WTC11 (cell line): ENCODE data around the gene UVRAG. TPM values are rescaled to one million over a fixed set of nuclear protein-coding genes. Genes with fewer than 3 reads are reported as not detected.

Source experiments
- ATAC-seq: fragments of 200-7000 bp; cut with Tn5 transposase; 2 replicates; pipeline ENCODE4 v1.10.0; 2021; ENCODE audit warnings: mild to moderate bottlenecking, moderate library complexity
- Bru-seq: library from RNA; stranded (reverse); fragments of 400-500 nt; gene quantifications from one replicate; lab custom pipeline; 2021; lab: Mats Ljungman, UMichigan
- CTCF ChIA-PET: fragments of 300-600 bp; sonication (Branson Sonifier 250); formaldehyde crosslinking; loops from one replicate; lab custom pipeline; 2021; ENCODE audit warnings: antibody characterized with exemption; lab: Charles Lee
- POLR2A ChIA-PET: fragments of 350-600 bp; sonication (Branson Sonifier 250); formaldehyde crosslinking; loops from one replicate; lab custom pipeline; 2021; ENCODE audit warnings: antibody characterized with exemption; lab: Charles Lee
- DNase-seq: peaks from one replicate; pipeline ENCODE4 v3.0.0; 2021; ENCODE audit warnings: low spot score
- H3K27ac Mint-ChIP-seq: 2 replicates; pipeline ENCODE4 v1.8.0; 2021; ENCODE audit warnings: mixed read lengths
- H3K27me3 Mint-ChIP-seq: 2 replicates; pipeline ENCODE4 v1.8.0; 2021; ENCODE audit warnings: low read depth, mild to moderate bottlenecking, moderate library complexity, mixed read lengths
- H3K36me3 Mint-ChIP-seq: 2 replicates; pipeline ENCODE4 v1.8.0; 2021; ENCODE audit warnings: mixed read lengths
- H3K4me1 Mint-ChIP-seq: 2 replicates; pipeline ENCODE4 v1.8.0; 2022; ENCODE audit warnings: mixed read lengths
- H3K4me3 Mint-ChIP-seq: 2 replicates; pipeline ENCODE4 v1.8.0; 2021; ENCODE audit warnings: mild to moderate bottlenecking, moderate library complexity, mixed read lengths
- H3K9me3 Mint-ChIP-seq: 2 replicates; pipeline ENCODE4 v1.8.0; 2021; ENCODE audit warnings: mixed read lengths
- CBFB ChIP-seq: sonication (generic); formaldehyde crosslinking; IDR thresholded peaks from 2 replicates; pipeline ENCODE4 v1.8.1; 2022; ENCODE audit warnings: mild to moderate bottlenecking, low read depth, missing genetic modification reagents
- FOXK1 ChIP-seq: sonication (generic); formaldehyde crosslinking; IDR thresholded peaks from 2 replicates; pipeline ENCODE4 v1.8.0; 2022; ENCODE audit warnings: mild to moderate bottlenecking, moderate library complexity, missing genetic modification reagents
- GRHL2 ChIP-seq: fragments of 250-450 bp; sonication (Bioruptor Pico); IDR thresholded peaks from 2 replicates; pipeline ENCODE4 v1.8.0; 2022; ENCODE audit warnings: mild to moderate bottlenecking, moderate library complexity; ENCODE audit not compliant: insufficient replicate concordance, severe bottlenecking
- IRF2 ChIP-seq: sonication (generic); formaldehyde crosslinking; IDR thresholded peaks from 2 replicates; pipeline ENCODE4 v1.8.0; 2022; ENCODE audit warnings: low read depth, missing genetic modification reagents, borderline replicate concordance
- JUN ChIP-seq: sonication (generic); formaldehyde crosslinking; IDR thresholded peaks from 2 replicates; pipeline ENCODE4 v1.8.0; 2023; ENCODE audit warnings: mild to moderate bottlenecking, missing genetic modification reagents
- KAT7 ChIP-seq: sonication (generic); formaldehyde crosslinking; IDR thresholded peaks from 2 replicates; pipeline ENCODE4 v1.8.1; 2023; ENCODE audit warnings: missing genetic modification reagents, mild to moderate bottlenecking, borderline replicate concordance
- NFATC4 ChIP-seq: fragments of 250-450 bp; sonication (Bioruptor Pico); IDR thresholded peaks from 2 replicates; pipeline ENCODE4 v1.9.0; 2021; ENCODE audit warnings: mild to moderate bottlenecking
- NFYB ChIP-seq: sonication (generic); formaldehyde crosslinking; conservative IDR thresholded peaks from 2 replicates; pipeline ENCODE4 v1.8.0; 2022; ENCODE audit warnings: low read depth, missing genetic modification reagents
- NR3C1 ChIP-seq: sonication (generic); formaldehyde crosslinking; conservative IDR thresholded peaks from 2 replicates; pipeline ENCODE4 v1.8.1; 2023; ENCODE audit warnings: low read depth, mild to moderate bottlenecking, missing genetic modification reagents
- RORB ChIP-seq: fragments of 250-450 bp; sonication (Bioruptor Pico); IDR thresholded peaks from 2 replicates; pipeline ENCODE4 v1.9.0; 2021; ENCODE audit warnings: mild to moderate bottlenecking
- SMAD4 ChIP-seq: sonication (generic); formaldehyde crosslinking; IDR thresholded peaks from 2 replicates; pipeline ENCODE4 v1.8.0; 2022; ENCODE audit warnings: mild to moderate bottlenecking, missing genetic modification reagents
- SP1 ChIP-seq: sonication (generic); formaldehyde crosslinking; conservative IDR thresholded peaks from 2 replicates; pipeline ENCODE4 v1.8.1; 2022; ENCODE audit warnings: missing genetic modification reagents
- TCF7 ChIP-seq: sonication (generic); formaldehyde crosslinking; IDR thresholded peaks from 2 replicates; pipeline ENCODE4 v1.8.0; 2022; ENCODE audit warnings: mild to moderate bottlenecking, low read depth, missing genetic modification reagents, moderate library complexity
- TP53 ChIP-seq: sonication (generic); formaldehyde crosslinking; IDR thresholded peaks from 2 replicates; pipeline ENCODE4 v1.8.1; 2023; ENCODE audit warnings: mild to moderate bottlenecking, missing genetic modification reagents
- ZNF396 ChIP-seq: fragments of 250-450 bp; sonication (Bioruptor Pico); IDR thresholded peaks from 2 replicates; pipeline ENCODE4 v1.8.0; 2021; ENCODE audit warnings: mild to moderate bottlenecking, moderate library complexity, borderline replicate concordance
- long read RNA-seq, 3 experiments: library from RNA in 1 of 3; library from capped mRNA in 1 of 3; library from polyadenylated mRNA in 1 of 3; unstranded in 2 of 3; stranded (forward) in 1 of 3; transcript quantifications; one replicate each; pipeline ENCODE4 v2.0.0, GENCODE V29; 2021
- total RNA-seq: library from RNA; stranded (reverse); gene quantifications from 3 replicates; pipeline ENCODE4 v1.2.3, GENCODE V29; 2021
- TF ChIP-seq, protein P1 (sequence below): sonication (generic); formaldehyde crosslinking; IDR thresholded peaks from 2 replicates; pipeline ENCODE4 v1.8.0; 2022; ENCODE audit warnings: mild to moderate bottlenecking, missing genetic modification reagents
- TF ChIP-seq, protein P2 (sequence below): sonication (generic); formaldehyde crosslinking; IDR thresholded peaks from 2 replicates; pipeline ENCODE4 v1.8.1; 2023; ENCODE audit warnings: mild to moderate bottlenecking, missing genetic modification reagents, moderate library complexity
- TF ChIP-seq, protein P3 (sequence below): sonication (generic); formaldehyde crosslinking; IDR thresholded peaks from 2 replicates; pipeline ENCODE4 v1.8.1; 2023; ENCODE audit warnings: mild to moderate bottlenecking, missing genetic modification reagents, moderate library complexity
- TF ChIP-seq, protein P4 (sequence below): sonication (generic); formaldehyde crosslinking; IDR thresholded peaks from 2 replicates; pipeline ENCODE4 v1.8.0; 2023; ENCODE audit warnings: missing genetic modification reagents
- TF ChIP-seq, protein P5 (sequence below): sonication (generic); formaldehyde crosslinking; IDR thresholded peaks from 2 replicates; pipeline ENCODE4 v1.8.0; 2022; ENCODE audit warnings: mild to moderate bottlenecking, missing genetic modification reagents
- TF ChIP-seq, protein P6 (sequence below): sonication (generic); formaldehyde crosslinking; IDR thresholded peaks from 2 replicates; pipeline ENCODE4 v1.8.0; 2022; ENCODE audit warnings: mild to moderate bottlenecking, missing genetic modification reagents
- TF ChIP-seq, protein P7 (sequence below): sonication (generic); formaldehyde crosslinking; IDR thresholded peaks from 2 replicates; pipeline ENCODE4 v1.8.0; 2023; ENCODE audit warnings: mild to moderate bottlenecking, missing genetic modification reagents

UVRAG gene
- 10.9 to 14.5 TPM (median 12.3 TPM) in 3 replicates for total RNA-seq
- percentile 72 among the genes with signal in this experiment for Bru-seq, nascent RNA
- long read RNA-seq, experiment 1, full-length matches to known transcripts, result 62 of 88 reads
- long read RNA-seq, experiment 1, partial matches to known transcripts, result 9 of 88 reads
- long read RNA-seq, experiment 1, other reads (novel, unspliced or antisense), result 17 of 88 reads
- long read RNA-seq, experiment 2, full-length matches to known transcripts, result 4 of 17 reads
- long read RNA-seq, experiment 2, partial matches to known transcripts, result 2 of 17 reads
- long read RNA-seq, experiment 2, other reads (novel, unspliced or antisense), result 11 of 17 reads
- long read RNA-seq, experiment 3, partial matches to known transcripts, result 0 of 2 reads
- long read RNA-seq, experiment 3, other reads (novel, unspliced or antisense), result 0 of 2 reads

DNA sequence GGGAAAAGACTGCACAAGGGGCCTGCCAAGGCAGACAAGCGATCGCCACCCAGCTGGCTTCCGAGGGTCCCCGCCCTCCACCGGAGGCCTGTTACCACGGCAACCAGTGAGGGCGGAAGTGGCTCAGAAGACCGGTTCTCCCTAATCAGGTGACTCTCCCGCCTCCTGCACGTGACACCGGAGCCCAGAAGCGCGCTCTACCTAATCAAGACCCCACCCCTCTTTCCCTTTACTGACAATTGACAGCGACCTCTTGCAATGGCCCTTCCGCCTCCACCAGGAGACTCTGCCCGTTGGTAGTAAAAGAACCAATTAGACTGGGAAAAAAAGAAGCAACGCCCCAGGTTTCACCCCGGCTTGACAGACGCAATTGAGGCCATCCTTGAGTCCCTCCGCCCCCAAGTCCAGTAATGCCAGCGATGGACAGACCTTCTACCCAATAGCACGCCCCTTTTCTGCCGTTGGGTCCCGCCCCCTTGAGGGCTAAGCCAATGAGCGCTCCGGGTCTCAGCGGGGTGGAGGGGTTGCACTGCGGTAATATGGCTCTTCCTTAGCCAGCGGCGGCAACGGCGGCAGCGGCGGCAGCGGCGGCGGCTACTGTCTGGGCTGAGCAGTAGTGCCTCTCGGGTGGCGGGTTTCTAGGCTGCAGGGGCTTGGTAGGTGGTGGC, at the start of gene UVRAG:
UVRAG (plus strand) TSS at position 534 of the 668 bp plus-strand sequence. CDS start 198 bp downstream, outside the sequence.
- peaks cover 19% of the 10 kb centered on the region for H3K4me1 Mint-ChIP-seq
- CTCF ChIA-PET, result interaction anchor here (0.8 to 3.6 kb wide), 10 partner anchors 12 to 393 kb away, joined by 3 to 16 read pairs (median 4); no protein-coding TSS in a partner anchor
- TF ChIP-seq SP1 (CRISPR knock-in tag) (peak; percentile 65; the same call in 1 of the 2 replicates), IRF2 (no peak), NFYB (peak; percentile 97), JUN (CRISPR knock-in tag) (no peak), FOXK1 (peak; percentile 13; the same call in 1 of the 2 replicates), TCF7 (0 out of 2 replicates have a peak, but pooled peaks have one; percentile 11)
- TF ChIP-seq, protein P1, sequence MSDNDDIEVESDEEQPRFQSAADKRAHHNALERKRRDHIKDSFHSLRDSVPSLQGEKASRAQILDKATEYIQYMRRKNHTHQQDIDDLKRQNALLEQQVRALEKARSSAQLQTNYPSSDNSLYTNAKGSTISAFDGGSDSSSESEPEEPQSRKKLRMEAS (CRISPR knock-in tag), result peak; percentile 65; the same call in 1 of the 2 replicates
- TF ChIP-seq, protein P2, sequence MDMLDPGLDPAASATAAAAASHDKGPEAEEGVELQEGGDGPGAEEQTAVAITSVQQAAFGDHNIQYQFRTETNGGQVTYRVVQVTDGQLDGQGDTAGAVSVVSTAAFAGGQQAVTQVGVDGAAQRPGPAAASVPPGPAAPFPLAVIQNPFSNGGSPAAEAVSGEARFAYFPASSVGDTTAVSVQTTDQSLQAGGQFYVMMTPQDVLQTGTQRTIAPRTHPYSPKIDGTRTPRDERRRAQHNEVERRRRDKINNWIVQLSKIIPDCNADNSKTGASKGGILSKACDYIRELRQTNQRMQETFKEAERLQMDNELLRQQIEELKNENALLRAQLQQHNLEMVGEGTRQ, result peak; percentile 99
- TF ChIP-seq, protein P3, sequence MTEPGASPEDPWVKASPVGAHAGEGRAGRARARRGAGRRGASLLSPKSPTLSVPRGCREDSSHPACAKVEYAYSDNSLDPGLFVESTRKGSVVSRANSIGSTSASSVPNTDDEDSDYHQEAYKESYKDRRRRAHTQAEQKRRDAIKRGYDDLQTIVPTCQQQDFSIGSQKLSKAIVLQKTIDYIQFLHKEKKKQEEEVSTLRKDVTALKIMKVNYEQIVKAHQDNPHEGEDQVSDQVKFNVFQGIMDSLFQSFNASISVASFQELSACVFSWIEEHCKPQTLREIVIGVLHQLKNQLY, result no peak
- TF ChIP-seq, protein P4, sequence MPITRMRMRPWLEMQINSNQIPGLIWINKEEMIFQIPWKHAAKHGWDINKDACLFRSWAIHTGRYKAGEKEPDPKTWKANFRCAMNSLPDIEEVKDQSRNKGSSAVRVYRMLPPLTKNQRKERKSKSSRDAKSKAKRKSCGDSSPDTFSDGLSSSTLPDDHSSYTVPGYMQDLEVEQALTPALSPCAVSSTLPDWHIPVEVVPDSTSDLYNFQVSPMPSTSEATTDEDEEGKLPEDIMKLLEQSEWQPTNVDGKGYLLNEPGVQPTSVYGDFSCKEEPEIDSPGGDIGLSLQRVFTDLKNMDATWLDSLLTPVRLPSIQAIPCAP, result 0 out of 2 replicates have a peak, but pooled peaks have one; percentile 37
- TF ChIP-seq, protein P5, sequence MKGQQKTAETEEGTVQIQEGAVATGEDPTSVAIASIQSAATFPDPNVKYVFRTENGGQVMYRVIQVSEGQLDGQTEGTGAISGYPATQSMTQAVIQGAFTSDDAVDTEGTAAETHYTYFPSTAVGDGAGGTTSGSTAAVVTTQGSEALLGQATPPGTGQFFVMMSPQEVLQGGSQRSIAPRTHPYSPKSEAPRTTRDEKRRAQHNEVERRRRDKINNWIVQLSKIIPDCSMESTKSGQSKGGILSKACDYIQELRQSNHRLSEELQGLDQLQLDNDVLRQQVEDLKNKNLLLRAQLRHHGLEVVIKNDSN (CRISPR knock-in tag), result peak; percentile 99
- H3K36me3 Mint-ChIP-seq, result no peaks in the 10 kb centered on the region
- POLR2A ChIA-PET, result interaction anchor here (0.6 kb wide), 1 partner anchor 66 kb away, joined by 4 read pairs; no protein-coding TSS in a partner anchor
- H3K27me3 Mint-ChIP-seq, result peaks cover 3% of the 10 kb centered on the region
- H3K27ac Mint-ChIP-seq, result peak within 1 kb of the TSS; percentile 95
- peak; percentile 98 for DNase-seq
- peak; percentile 91 for ATAC-seq
- H3K9me3 Mint-ChIP-seq, result no peaks in the 10 kb centered on the region
- H3K4me3 Mint-ChIP-seq, result no peak within 1 kb of the TSS

DNA sequence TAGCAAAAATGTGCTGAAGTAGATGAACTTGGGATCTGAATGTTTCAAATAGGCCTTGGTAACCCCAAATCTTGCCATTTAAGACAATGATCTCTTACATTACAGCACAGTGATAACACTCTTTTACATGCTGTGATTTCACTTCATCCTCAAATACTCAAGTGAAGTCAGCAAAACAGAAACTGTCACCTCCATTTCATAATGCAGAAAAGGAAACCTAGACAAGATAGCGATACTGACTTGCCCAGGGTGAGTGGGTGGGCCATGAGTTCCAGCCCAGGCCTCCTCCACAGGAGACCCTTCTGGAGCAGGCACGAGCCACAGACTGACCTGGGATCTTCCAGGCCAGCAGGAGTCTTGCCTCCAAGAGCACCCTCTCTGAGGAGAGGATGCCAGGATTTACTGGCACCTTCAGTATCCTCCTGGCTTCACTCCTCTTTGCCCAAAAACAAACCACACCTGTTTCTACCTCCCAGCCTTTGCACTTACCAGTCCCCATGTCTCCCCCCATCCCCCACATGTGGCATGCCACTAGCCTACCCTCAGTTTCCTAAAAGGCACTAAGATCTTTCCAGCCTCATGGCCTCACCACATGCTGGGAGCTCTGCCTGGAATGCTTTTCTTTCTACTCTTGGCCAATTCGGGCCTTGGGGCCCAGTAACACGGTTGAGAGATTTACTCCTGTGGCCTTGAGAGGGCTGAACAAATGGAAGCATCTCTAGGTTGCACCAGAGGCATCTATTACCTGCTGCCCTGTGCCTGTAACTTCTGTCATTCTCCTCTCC, 48.4 kb upstream of the UVRAG start:
- POLR2A ChIA-PET, result no interaction called here
- H3K27ac Mint-ChIP-seq, result no peak overlapping the region
- ATAC-seq (no peak), DNase-seq (no peak)
- peaks cover 23% of the 10 kb centered on the region for H3K4me1 Mint-ChIP-seq
- peaks cover 59% of the 10 kb centered on the region for H3K27me3 Mint-ChIP-seq
- no peaks in the 10 kb centered on the region for H3K9me3 Mint-ChIP-seq
- CTCF ChIA-PET, result no interaction called here
- H3K36me3 Mint-ChIP-seq, result no peaks in the 10 kb centered on the region; the same call in 1 of the 2 replicates
- H3K4me3 Mint-ChIP-seq, result no peak overlapping the region
- TF ChIP-seq GRHL2 (CRISPR knock-in tag) (no peak), TP53 (no peak), CBFB (CRISPR knock-in tag) (no peak), SMAD4 (CRISPR knock-in tag) (no peak), KAT7 (CRISPR knock-in tag) (no peak), NR3C1 (CRISPR knock-in tag) (no peak), RORB (no peak), NFATC4 (no peak), FOXK1 (no peak), ZNF396 (CRISPR knock-in tag) (no peak)
- TF ChIP-seq, protein P6, sequence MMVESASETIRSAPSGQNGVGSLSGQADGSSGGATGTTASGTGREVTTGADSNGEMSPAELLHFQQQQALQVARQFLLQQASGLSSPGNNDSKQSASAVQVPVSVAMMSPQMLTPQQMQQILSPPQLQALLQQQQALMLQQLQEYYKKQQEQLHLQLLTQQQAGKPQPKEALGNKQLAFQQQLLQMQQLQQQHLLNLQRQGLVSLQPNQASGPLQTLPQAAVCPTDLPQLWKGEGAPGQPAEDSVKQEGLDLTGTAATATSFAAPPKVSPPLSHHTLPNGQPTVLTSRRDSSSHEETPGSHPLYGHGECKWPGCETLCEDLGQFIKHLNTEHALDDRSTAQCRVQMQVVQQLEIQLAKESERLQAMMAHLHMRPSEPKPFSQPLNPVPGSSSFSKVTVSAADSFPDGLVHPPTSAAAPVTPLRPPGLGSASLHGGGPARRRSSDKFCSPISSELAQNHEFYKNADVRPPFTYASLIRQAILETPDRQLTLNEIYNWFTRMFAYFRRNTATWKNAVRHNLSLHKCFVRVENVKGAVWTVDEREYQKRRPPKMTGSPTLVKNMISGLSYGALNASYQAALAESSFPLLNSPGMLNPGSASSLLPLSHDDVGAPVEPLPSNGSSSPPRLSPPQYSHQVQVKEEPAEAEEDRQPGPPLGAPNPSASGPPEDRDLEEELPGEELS (CRISPR knock-in tag), result no peak
- TF ChIP-seq, protein P7, sequence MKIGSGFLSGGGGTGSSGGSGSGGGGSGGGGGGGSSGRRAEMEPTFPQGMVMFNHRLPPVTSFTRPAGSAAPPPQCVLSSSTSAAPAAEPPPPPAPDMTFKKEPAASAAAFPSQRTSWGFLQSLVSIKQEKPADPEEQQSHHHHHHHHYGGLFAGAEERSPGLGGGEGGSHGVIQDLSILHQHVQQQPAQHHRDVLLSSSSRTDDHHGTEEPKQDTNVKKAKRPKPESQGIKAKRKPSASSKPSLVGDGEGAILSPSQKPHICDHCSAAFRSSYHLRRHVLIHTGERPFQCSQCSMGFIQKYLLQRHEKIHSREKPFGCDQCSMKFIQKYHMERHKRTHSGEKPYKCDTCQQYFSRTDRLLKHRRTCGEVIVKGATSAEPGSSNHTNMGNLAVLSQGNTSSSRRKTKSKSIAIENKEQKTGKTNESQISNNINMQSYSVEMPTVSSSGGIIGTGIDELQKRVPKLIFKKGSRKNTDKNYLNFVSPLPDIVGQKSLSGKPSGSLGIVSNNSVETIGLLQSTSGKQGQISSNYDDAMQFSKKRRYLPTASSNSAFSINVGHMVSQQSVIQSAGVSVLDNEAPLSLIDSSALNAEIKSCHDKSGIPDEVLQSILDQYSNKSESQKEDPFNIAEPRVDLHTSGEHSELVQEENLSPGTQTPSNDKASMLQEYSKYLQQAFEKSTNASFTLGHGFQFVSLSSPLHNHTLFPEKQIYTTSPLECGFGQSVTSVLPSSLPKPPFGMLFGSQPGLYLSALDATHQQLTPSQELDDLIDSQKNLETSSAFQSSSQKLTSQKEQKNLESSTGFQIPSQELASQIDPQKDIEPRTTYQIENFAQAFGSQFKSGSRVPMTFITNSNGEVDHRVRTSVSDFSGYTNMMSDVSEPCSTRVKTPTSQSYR, result no peak
- TF ChIP-seq, protein P5 (CRISPR knock-in tag), result no peak
